ENCODE measurements around the gene KLHDC8A. TPM values are rescaled to one million over a fixed set of nuclear protein-coding genes. Genes with fewer than 3 reads are reported as not detected.

Gene KLHDC8A
- total and polyA plus RNA-seq, 9 of the 15 experiments (the other 6 are each of a cell fraction or from before 2014, with no cell fraction given), result 0.01 to 0.54 (median 0.04) TPM; not detected in 6

DNA sequence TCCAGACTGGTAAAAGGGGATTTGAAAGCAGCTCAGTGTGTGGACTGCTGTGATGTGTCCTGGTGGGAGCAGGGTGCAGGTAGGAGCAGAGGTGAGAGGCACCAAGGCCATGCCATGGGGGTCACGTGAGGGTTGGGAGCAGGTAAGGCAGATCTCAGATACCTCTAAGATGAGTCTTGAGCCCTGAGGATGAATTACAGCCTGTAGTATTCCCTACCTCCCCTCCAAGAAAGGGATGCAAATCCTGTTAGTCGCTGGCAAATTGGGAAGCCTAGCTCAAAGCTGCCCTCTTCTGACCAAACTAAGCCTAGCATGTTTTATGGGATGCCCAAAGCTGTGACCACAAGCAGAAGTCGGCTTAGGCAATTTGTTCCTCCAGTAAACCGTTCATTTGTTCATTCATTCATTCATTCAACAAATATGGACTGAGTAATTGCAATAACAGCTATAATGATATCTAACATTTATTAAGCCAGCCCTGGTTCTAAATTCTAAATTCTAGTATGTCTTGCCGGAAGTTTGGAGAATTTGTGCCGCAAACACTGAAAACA is 31.3 kb downstream of the KLHDC8A start (continued):
- no peak for TF ChIP-seq CHD7 (IDR thresholded peaks at IDR 0.05; ENCODE audit: low read depth, low read length)
- TF ChIP-seq ZNF398 (CRISPR knock-in tag; IDR thresholded peaks at IDR 0.05), result no peak
- TF ChIP-seq NFE2L1 (tag; IDR thresholded peaks at IDR 0.05; ENCODE audit: borderline replicate concordance, low read depth), result no peak
- no peak for TF ChIP-seq LEF1 (IDR thresholded peaks at IDR 0.05)
- no peak for TF ChIP-seq ZBTB8A (IDR thresholded peaks at IDR 0.05; ENCODE audit: partially characterized antibody)
- TF ChIP-seq ZNF140 (CRISPR knock-in tag; IDR thresholded peaks at IDR 0.05), result no peak
- TF ChIP-seq PREB (CRISPR knock-in tag; IDR thresholded peaks at IDR 0.05), result no peak
- no peak for TF ChIP-seq GABPA (tag; conservative IDR thresholded peaks at IDR 0.05; ENCODE audit: low read depth)
- TF ChIP-seq BHLHE40 (IDR thresholded peaks at IDR 0.05; ENCODE audit: low read length), result peak; percentile 11; the same call in 1 of the 2 replicates
- TF ChIP-seq ZNF449 (CRISPR knock-in tag; IDR thresholded peaks at IDR 0.05), result no peak
- no peak for TF ChIP-seq PCBP2 (IDR thresholded peaks at IDR 0.05; ENCODE audit: low read depth, low read length, poor library complexity, severe bottlenecking)
- TF ChIP-seq CSDE1 (IDR thresholded peaks at IDR 0.05), result no peak
